Fibroblast of peridontal ligament (primary cell): ENCODE results near the gene VPS13D.

Experiments
- DNase-seq: peaks from one replicate; pipeline ENCODE4 v3.0.0-alpha.2; 2010; ENCODE audit errors: extremely low read depth

The VPS13D gene

GRCh38 chr1:12404918-12405317 lies 175.1 kb downstream of the VPS13D start:
- DNase-seq, result no peak

GRCh38 chr1:12405325-12406210 lies 175.7 kb downstream of the VPS13D start:
- DNase-seq, result peak; percentile 73

- DNase-seq, result peak; percentile 89
Observed at GRCh38 chr1:12406211-12407021, 176.6 kb downstream of the VPS13D start.

GRCh38 chr1:12407050-12407961 lies 177.5 kb downstream of the VPS13D start:
- peak; percentile 79 for DNase-seq

GRCh38 chr1:12407962-12408454 lies 178.2 kb downstream of the VPS13D start:
- DNase-seq, result no peak

- no peak for DNase-seq
Observed at GRCh38 chr1:12408662-12409061, 178.8 kb downstream of the VPS13D start.

GRCh38 chr1:12409681-12410080 lies 179.9 kb downstream of the VPS13D start:
- DNase-seq, result no peak

- no peak for DNase-seq
Observed at GRCh38 chr1:12410351-12410750, 180.5 kb downstream of the VPS13D start.

GRCh38 chr1:12411098-12411497 lies 181.3 kb downstream of the VPS13D start:
- no peak for DNase-seq

- DNase-seq, result no peak
Observed at GRCh38 chr1:12411747-12412146, 181.9 kb downstream of the VPS13D start.

GRCh38 chr1:12412439-12412838 lies 182.6 kb downstream of the VPS13D start:
- no peak for DNase-seq

GRCh38 chr1:12413664-12414410 lies 184.0 kb downstream of the VPS13D start:
- DNase-seq, result no peak

GRCh38 chr1:12414444-12415018 lies 184.7 kb downstream of the VPS13D start:
- DNase-seq, result no peak

GRCh38 chr1:12415038-12415466 lies 185.2 kb downstream of the VPS13D start:
- peak; percentile 77 for DNase-seq

GRCh38 chr1:12416101-12416500 lies 186.3 kb downstream of the VPS13D start:
- DNase-seq, result no peak

GRCh38 chr1:12416744-12417143 lies 186.9 kb downstream of the VPS13D start:
- no peak for DNase-seq

GRCh38 chr1:12417389-12417788 lies 187.6 kb downstream of the VPS13D start:
- no peak for DNase-seq

GRCh38 chr1:12420171-12420570 lies 190.3 kb downstream of the VPS13D start:
- no peak for DNase-seq

GRCh38 chr1:12422488-12422887 lies 192.7 kb downstream of the VPS13D start:
- no peak for DNase-seq

GRCh38 chr1:12424087-12424529 lies 194.3 kb downstream of the VPS13D start:
- peak; percentile 85 for DNase-seq
